T-helper 2 cell treated with Interferon-gamma antibody and Interleukin-4, amounts not matched to agents 100 ng/mL and 5 ng/mL, for 36 hours (primary cell): ENCODE results near the gene FAM149B1. TPM values are rescaled to one million over a fixed set of nuclear protein-coding genes. Genes with fewer than 3 reads are reported as not detected.

Experiments used
- intact Hi-C: fragments of 100-400 bp; cut with micrococcal nuclease; formaldehyde crosslinking; loops from one replicate; pipeline ENCODE4 v1.15.1; 2023
- total RNA-seq: library from RNA; stranded (reverse); gene quantifications from 2 replicates; pipeline ENCODE4 v1.2.3, GENCODE V29; 2022

The FAM149B1 gene
- 14.1 and 14.2 TPM in 2 replicates for total RNA-seq

- intact Hi-C loops = loop anchor here (1.0 kb wide), 3 partner anchors 71 to 84 kb away; partner anchors contain the start of genes DNAJC9 and MRPS16
Measured at GRCh38 chr10:73167783-73168464, at the start of gene FAM149B1, which contains the start of gene ECD. Gene FAM149B1 (plus strand): TSS chr10:73168119. CDS start chr10:73168340, 221 bp downstream. Gene ECD (minus strand): TSS chr10:73168008. CDS start chr10:73163937, 4,071 bp downstream.

DNA sequence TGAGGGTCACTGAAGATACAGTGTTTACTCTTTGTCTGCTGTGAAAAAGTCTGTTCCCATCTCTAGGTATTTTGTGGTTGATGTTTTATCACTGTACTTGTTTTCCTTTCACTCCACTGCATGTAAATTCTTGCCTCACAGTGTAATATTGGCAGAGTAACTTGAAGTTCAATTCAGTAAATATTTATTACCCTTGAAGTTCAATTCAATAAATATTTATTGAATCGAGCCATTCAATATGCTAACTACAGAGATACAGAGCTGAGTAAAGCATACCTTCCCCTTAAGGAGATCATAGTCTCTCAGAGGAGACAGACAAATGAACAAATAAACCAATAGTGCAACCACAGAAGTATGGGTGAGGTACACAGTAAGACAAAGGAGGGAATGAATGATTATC, 48.5 kb upstream of the FAM149B1 start:
- intact Hi-C loops = no loop called here

DNA sequence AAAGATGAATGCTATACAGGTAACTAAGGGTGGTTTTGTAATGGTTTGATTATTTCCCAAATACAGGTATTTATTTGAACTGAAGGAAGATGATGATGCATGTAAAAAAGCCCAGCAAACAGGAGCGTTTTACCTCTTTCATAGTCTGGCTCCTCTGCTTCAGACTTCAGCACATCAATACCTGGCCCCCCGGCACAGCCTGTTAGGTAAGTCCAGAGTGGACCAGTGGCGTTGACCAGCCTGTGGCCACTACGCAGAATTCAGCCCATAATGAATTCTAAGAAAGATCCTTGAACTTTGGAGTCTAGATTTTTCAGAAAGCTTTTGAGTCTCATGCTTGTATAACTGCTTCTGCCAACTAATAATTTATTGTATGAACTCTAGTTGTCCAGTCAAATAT, 48.0 kb upstream of the FAM149B1 start:
- intact Hi-C loops = no loop called here

DNA sequence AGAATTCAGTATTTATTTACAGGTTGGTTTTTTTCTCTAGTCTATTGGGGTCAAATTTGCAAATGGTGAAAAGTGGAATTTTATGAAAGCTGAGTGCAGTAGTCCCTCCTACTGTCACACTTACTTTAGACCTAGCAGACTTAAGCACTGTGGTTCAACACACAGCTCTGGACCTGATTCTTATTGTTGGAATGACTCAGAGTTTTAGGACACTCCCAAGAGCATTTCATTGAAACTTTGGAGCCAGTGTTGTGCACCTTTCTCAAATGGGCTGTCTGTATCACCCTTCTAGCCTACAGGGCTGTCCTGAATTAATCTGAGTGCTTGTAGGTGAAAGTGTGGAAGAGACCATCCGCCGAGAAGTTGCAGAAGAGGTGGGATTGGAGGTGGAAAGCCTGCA, 41.6 kb upstream of the FAM149B1 start:
- intact Hi-C loops = no loop called here

GRCh38 chr10:73131301-73131700, 36.6 kb upstream of the FAM149B1 start:
- intact Hi-C loops = no loop called here

DNA sequence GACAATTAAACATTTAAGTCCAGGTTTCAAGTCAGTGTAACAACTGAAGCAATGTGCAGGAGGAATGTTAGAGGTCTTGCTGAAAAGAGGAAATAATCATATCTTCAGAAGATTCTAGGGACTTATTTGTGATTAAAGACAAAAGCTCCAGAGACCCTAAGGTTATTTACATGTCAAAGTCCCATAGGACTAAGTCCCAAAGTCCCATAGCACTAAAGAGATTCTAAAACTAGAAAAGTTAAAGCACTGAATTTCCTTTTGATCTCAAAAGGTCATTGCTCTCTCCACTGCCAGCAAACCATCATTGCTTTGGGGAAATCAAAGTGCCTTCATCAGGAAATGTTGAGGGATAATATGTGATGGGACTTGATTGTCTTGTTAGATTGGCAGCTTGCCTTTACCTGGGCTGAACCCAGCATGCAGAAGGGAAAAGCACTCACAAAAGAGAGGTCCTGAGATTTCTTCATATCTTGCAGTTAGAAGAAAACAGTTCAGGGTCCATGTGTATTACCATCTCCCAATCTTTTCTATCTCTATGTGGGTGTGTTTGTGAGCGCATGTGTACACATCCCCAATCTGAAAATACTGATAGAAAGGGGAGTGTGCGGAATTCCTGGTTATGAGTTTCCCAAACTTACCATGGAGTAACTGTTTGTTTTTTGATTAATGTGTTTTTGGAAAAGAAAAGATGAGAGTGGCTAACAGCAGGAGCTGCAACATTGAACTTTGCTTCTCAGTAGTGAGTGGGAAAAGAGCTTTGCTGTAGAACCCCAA, 35.8 kb upstream of the FAM149B1 start:
- intact Hi-C loops = no loop called here

- intact Hi-C loops = no loop called here
Measured at GRCh38 chr10:73134727-73135126, 33.2 kb upstream of the FAM149B1 start.

DNA sequence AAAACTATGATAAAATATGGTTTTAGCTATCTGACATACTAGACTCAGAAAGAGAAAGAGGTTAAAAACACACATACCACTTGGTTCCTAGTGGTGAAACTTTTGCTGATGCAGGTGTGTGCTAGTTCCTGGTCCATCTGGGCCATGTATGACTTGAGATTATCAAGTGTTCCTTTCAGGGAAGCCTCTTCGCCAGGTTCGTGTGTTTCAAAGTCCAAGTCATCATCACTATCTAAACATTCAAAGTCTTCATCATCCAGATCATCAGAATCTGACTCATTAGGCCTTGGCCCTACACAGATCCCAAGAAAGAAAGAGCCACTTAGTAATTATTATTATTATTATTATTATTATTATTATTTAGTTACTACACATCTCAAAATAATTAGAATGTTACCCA, 31.3 kb upstream of the FAM149B1 start:
- intact Hi-C loops = no loop called here

- intact Hi-C loops = no loop called here
Measured at GRCh38 chr10:73139251-73139650, 28.7 kb upstream of the FAM149B1 start.

DNA sequence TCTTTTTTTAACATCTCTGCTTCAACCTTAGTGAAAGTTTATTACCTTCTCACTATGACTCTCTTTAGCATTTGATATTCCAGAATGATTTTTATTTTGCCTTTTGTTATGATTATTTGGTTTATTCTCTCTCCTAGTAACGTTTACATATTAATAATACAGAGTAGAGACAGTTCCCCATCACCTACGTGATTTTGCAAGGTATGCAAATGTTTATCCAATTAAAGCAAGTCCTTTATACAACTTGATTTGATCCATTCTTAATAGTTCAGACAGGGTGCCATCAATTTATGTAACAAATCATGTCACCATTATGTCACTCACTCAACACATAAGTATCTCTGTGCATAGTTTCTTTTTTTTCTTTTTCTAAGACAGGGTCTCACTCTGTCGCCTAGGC, 26.3 kb upstream of the FAM149B1 start:
- intact Hi-C loops = no loop called here

DNA sequence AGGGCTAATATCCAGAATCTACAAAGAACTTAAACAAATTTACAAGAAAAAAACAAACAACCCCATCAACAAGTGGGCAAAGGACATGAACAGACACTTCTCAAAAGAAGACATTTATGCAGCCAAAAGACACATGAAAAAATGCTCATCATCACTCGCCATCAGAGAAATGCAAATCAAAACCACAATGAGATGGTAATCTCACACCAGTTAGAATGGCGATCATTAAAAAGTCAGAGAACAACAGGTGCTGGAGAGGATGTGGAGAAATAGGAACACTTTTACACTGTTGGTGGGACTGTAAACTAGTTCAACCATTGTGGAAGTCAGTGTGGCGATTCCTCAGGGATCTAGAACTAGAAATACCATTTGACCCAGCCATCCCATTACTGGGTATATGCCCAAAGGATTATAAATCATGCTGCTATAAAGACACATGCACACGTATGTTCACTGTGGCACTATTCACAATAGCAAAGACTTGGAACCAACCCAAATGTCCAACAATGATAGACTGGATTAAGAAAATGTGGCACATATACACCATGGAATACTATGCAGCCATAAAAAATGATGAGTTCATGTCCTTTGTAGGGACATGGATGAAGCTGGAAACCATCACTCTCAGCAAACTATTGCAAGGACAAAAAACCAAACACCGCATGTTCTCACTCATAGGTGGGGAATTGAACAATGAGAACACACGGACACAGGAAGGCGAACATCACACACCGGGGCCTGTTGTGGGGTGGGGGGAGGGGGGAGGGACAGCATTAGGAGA, 17.1 kb upstream of the FAM149B1 start:
- intact Hi-C loops = loop anchor here (10.0 kb wide), 1 partner anchor 786 kb away; no protein-coding TSS in a partner anchor

DNA sequence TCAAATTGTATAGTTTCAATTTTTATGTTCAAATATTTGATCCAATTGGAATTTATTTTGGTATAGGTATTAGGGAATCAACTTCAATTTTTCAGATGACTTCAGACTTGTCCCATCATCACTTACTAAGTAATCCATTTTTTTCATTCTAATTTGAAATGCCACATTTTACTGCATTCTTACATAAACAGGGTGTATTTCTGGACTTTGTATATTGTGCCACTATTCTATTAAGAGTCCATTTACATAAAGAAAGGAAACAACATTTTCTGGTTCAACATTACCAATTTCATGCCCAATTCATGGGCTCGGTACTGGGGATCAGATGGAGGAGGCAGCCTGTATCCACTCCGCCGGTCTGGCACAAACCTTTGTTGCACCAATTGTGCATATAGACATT, 15.9 kb upstream of the FAM149B1 start:
- intact Hi-C loops = loop anchor here (10.0 kb wide), 1 partner anchor 787 kb away; no protein-coding TSS in a partner anchor

GRCh38 chr10:73156054-73156453, 11.9 kb upstream of the FAM149B1 start:
- intact Hi-C loops = loop anchor here (10.0 kb wide), 1 partner anchor 791 kb away; no protein-coding TSS in a partner anchor

- intact Hi-C loops = loop anchor here (2.0 to 10.0 kb wide), 2 partner anchors 62 to 794 kb away; partner anchors contain the start of gene P4HA1
Measured at GRCh38 chr10:73159038-73159648, 8.8 kb upstream of the FAM149B1 start.

DNA sequence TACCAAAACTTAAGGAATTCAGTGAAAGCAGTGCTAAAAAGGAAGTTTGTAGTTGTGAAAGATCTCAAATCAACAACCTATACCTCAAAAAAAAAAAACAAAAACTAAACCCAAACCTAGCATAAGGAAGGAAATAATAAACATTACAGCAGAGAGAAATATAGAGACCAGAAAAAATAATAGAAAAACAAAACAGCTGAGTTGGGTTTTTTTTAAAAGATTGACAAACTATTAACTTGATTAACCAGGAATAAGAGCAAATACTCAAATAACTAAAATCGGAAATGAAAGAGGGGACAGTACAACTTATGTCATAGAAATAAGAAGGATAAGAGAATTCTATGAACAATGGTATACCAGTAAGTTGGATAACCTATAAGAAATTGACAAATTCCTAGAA, 6.8 kb upstream of the FAM149B1 start:
- intact Hi-C loops = no loop called here

DNA sequence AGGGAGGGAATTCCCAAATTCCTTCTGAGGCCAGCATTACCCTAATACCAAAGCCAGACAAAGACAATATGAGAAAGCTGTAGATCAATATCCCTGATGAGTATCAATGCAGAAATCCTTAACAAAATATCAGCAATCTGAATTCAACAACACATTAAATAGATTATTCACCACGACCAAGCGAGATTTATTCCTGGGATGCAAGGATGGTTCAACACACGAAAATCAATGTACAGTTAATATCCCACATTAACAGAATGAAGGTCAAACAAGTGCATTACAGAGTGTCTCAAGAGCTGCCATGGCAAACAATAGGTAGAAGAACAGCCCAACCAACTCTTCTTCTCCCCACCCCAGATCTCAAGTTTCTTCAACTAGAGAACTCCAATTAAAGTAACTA, 6.3 kb upstream of the FAM149B1 start:
- intact Hi-C loops = no loop called here

GRCh38 chr10:73163096-73163495, 4.8 kb upstream of the FAM149B1 start:
- intact Hi-C loops = no loop called here

DNA sequence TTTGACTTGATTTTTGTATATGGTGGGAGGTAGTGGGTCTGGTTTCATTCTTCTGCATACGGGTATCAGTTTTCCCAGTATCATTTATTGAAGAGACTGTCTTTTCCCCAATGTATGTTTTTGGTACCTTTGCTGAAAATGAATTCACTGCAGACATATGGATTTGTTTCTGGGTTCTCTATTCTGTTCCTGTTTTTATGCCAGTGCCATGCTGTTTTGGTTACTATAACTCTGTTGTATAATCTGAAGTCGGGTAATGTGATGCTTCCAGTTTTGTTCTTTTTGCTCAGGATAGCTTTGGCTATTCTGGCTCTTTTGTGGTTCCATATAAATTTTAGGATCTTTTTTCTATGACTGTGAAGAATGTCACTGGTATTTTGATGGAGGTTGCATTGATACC, 947 bp upstream of the FAM149B1 start:
- intact Hi-C loops = no loop called here

DNA sequence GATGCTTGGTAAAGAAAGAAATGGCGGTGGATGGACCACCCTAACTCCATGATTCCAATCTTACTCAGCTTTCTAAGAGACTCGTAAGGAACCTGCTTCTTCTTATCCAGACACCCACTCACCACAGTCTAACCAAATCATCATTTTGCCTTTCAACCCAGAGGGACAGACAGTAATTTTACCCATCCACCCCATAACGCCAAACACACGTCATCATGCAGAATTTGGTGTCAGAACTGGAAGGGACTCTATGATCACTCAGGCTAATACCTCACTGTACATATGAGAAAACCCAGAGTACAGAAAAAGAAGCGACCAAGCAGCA, 499 bp upstream of the FAM149B1 start:
- intact Hi-C loops = no loop called here

- intact Hi-C loops = loop anchor here (1.0 kb wide), 3 partner anchors 71 to 84 kb away; partner anchors contain the start of genes DNAJC9 and MRPS16
Measured at GRCh38 chr10:73168465-73168803, 515 bp downstream of the FAM149B1 start.

- intact Hi-C loops = no loop called here
Measured at GRCh38 chr10:73169320-73169719, 1.4 kb downstream of the FAM149B1 start.
